NCI-H748 treated with DMSO at 0.1 percent for 48 hours (cell line): ENCODE data around the gene MDM4.
"Not testable (repeated sequence)": the region's sequence is repeated elsewhere in the genome, so short reads cannot be mapped to it uniquely, and the experiment has no call there.

Experiments
- DNase-seq: peaks from one replicate; lab custom pipeline; 2025; lab: John Stamatoyannopoulos, UW

The MDM4 gene

GRCh38 chr1:204514828-204515227 is 1.4 kb upstream of the MDM4 start:
- DNase-seq, result no peak

GRCh38 chr1:204517382-204517781 is 1.2 kb downstream of the MDM4 start:
- DNase-seq, result not testable (repeated sequence)

GRCh38 chr1:204520834-204521709 is 4.9 kb downstream of the MDM4 start:
- no peak for DNase-seq

GRCh38 chr1:204521941-204522521 is 5.8 kb downstream of the MDM4 start:
- DNase-seq, result not testable (repeated sequence)

GRCh38 chr1:204523605-204524215 is 7.5 kb downstream of the MDM4 start:
- no peak for DNase-seq

- DNase-seq, result no peak
Measured at GRCh38 chr1:204524986-204525385, 8.8 kb downstream of the MDM4 start.

GRCh38 chr1:204528241-204528640 is 12.0 kb downstream of the MDM4 start:
- DNase-seq, result no peak

GRCh38 chr1:204528677-204529076 is 12.5 kb downstream of the MDM4 start:
- DNase-seq, result no peak

- no peak for DNase-seq
Measured at GRCh38 chr1:204529371-204529895, 13.2 kb downstream of the MDM4 start.

- no peak for DNase-seq
Measured at GRCh38 chr1:204530932-204531331, 14.7 kb downstream of the MDM4 start.

- no peak for DNase-seq
Measured at GRCh38 chr1:204532832-204533231, 16.6 kb downstream of the MDM4 start.

GRCh38 chr1:204541626-204542025 is 25.4 kb downstream of the MDM4 start:
- DNase-seq, result no peak

GRCh38 chr1:204544321-204544720 is 28.1 kb downstream of the MDM4 start:
- DNase-seq, result no peak

- no peak for DNase-seq
Measured at GRCh38 chr1:204545202-204545601, 29.0 kb downstream of the MDM4 start.

GRCh38 chr1:204545881-204546280 is 29.7 kb downstream of the MDM4 start:
- no peak for DNase-seq

GRCh38 chr1:204548265-204548664 is 32.1 kb downstream of the MDM4 start:
- DNase-seq, result no peak

GRCh38 chr1:204549313-204549712 is 33.1 kb downstream of the MDM4 start:
- DNase-seq, result no peak

GRCh38 chr1:204550926-204551325 is 34.7 kb downstream of the MDM4 start:
- DNase-seq, result no peak

GRCh38 chr1:204556458-204557052 is 40.3 kb downstream of the MDM4 start:
- no peak for DNase-seq

- no peak for DNase-seq
Measured at GRCh38 chr1:204558467-204558866, 42.3 kb downstream of the MDM4 start.

GRCh38 chr1:204560002-204560401 is 43.8 kb downstream of the MDM4 start:
- not testable (repeated sequence) for DNase-seq

GRCh38 chr1:204560590-204561150 is 44.5 kb downstream of the MDM4 start:
- DNase-seq, result no peak
